K562 (cell line): Measurements from ENCODE around the gene PCDHGB7. TPM values are rescaled to one million over a fixed set of nuclear protein-coding genes. Genes with fewer than 3 reads are reported as not detected.

Experiments used
- HIVEP1 ChIP-seq: fragments of 250-450 bp; sonication (Bioruptor Pico); IDR thresholded peaks from 2 replicates; pipeline ENCODE4 v1.4.0; 2020; ENCODE audit warnings: mild to moderate bottlenecking
- HNRNPL ChIP-seq: fragments of 200-400 bp; formaldehyde crosslinking; IDR thresholded peaks from 2 replicates; pipeline ENCODE4 v1.6.1; 2017; ENCODE audit warnings: low read depth, mild to moderate bottlenecking, low read length
- KAT2B ChIP-seq: IDR thresholded peaks from one replicate; pipeline ENCODE4 v1.6.1; 2012; ENCODE audit warnings: low read depth, mild to moderate bottlenecking, control low read depth, inconsistent platforms, low read length, moderate library complexity
- MED1 ChIP-seq: sonication (generic); formaldehyde crosslinking; IDR thresholded peaks from 2 replicates; pipeline ENCODE4 v1.8.1; 2023; ENCODE audit warnings: missing genetic modification reagents, borderline replicate concordance
- NFXL1 ChIP-seq: fragments of 450-650 bp; formaldehyde crosslinking; IDR thresholded peaks from 2 replicates; pipeline ENCODE4 v1.4.0; 2021; ENCODE audit warnings: mild to moderate bottlenecking
- PHF20 ChIP-seq: fragments of 450-650 bp; IDR thresholded peaks from 2 replicates; pipeline ENCODE4 v1.6.1; 2018; ENCODE audit not compliant: partially characterized antibody
- polyA plus RNA-seq, 8 experiments: library from polyadenylated mRNA; depleted of rRNA in 4 of 8; stranded (reverse) in 5 of 8; unstranded in 3 of 8; fragments of >200 nt; fragmentation: Nextera tagmentation in 2 of 8; fragmentation: Illumina TruSeq in 1 of 8; extraction: Ambion mirVana in 2 of 8; extraction: Trizol in 1 of 8; gene quantifications; 2 replicates each; pipeline versions ENCODE4 v1.2.1 to v1.2.3, GENCODE V29; 2011 to 2014; ENCODE audit warnings: inconsistent platforms in 1 of 8, missing spikeins in 1 of 8
- total RNA-seq, 7 experiments: library from RNA; depleted of rRNA in 6 of 7; stranded (reverse); fragments of >200 nt in 6 of 7; fragmentation: Illumina TruSeq in 2 of 7; extraction: Trizol in 2 of 7; gene quantifications; 2 replicates each; pipeline versions ENCODE4 v1.2.1 to v1.2.3, GENCODE V29; 2011 to 2021; ENCODE audit warnings: low replicate concordance in 1 of 7
- TF ChIP-seq, protein P1 (sequence below): fragments of 250-450 bp; sonication (Bioruptor Pico); IDR thresholded peaks from 2 replicates; pipeline ENCODE4 v1.4.0; 2020
- TF ChIP-seq, protein P2 (sequence below), 3 experiments: IDR thresholded peaks in 2 of 3; conservative IDR thresholded peaks in 1 of 3; 2 replicates each; pipeline ENCODE4 v1.5.1; 2011 to 2012; ENCODE audit warnings: low read length in 3 of 3, mild to moderate bottlenecking in 3 of 3, control low read depth in 2 of 3, improper control_type of control experiment in 1 of 3, inconsistent platforms in 1 of 3, low read depth in 1 of 3, mixed read lengths in 1 of 3, moderate library complexity in 1 of 3; ENCODE audit not compliant: insufficient read depth in 2 of 3

The PCDHGB7 gene
- total and polyA plus RNA-seq, 9 of the 15 experiments (the other 6 are each of a cell fraction or from before 2014, with no cell fraction given): 0.09 TPM; not detected in 8

DNA sequence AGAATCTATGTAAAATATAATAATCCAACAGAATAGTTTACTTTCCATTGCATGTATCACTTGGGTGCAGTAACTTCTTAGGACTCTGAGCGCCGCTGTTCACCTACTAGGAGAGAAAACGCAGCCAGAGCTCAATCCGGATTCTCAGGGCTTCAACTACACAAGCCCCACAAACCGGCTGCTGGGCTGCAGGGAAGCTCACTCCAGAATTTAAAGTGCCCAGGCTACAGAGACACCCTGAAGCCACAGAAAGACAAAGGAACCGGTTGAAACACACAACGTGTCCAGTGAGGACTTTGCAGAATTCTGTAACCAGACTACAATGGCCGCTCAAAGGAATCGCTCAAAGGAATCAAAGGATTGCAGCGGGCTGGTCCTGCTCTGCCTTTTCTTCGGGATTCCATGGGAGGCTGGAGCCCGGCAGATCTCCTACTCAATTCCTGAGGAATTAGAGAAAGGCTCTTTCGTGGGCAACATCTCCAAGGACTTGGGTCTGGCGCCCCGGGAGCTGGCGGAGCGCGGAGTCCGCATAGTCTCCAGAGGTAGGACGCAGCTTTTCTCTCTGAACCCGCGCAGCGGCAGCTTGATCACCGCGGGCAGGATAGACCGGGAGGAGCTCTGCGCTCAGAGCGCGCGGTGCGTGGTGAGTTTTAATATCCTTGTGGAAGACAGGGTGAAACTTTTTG lies 4.5 kb upstream of the PCDHGB7 start, which contains the start of gene PCDHGA10 (continued):
- TF ChIP-seq, protein P1, sequence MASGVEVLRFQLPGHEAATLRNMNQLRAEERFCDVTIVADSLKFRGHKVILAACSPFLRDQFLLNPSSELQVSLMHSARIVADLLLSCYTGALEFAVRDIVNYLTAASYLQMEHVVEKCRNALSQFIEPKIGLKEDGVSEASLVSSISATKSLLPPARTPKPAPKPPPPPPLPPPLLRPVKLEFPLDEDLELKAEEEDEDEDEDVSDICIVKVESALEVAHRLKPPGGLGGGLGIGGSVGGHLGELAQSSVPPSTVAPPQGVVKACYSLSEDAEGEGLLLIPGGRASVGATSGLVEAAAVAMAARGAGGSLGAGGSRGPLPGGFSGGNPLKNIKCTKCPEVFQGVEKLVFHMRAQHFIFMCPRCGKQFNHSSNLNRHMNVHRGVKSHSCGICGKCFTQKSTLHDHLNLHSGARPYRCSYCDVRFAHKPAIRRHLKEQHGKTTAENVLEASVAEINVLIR: no peak
- TF ChIP-seq KAT2B: no peak
- no peak for TF ChIP-seq NFXL1
- TF ChIP-seq MED1 (CRISPR knock-in tag): no peak
- TF ChIP-seq HNRNPL: no peak
- TF ChIP-seq HIVEP1 (CRISPR knock-in tag): no peak
- TF ChIP-seq, protein P2, sequence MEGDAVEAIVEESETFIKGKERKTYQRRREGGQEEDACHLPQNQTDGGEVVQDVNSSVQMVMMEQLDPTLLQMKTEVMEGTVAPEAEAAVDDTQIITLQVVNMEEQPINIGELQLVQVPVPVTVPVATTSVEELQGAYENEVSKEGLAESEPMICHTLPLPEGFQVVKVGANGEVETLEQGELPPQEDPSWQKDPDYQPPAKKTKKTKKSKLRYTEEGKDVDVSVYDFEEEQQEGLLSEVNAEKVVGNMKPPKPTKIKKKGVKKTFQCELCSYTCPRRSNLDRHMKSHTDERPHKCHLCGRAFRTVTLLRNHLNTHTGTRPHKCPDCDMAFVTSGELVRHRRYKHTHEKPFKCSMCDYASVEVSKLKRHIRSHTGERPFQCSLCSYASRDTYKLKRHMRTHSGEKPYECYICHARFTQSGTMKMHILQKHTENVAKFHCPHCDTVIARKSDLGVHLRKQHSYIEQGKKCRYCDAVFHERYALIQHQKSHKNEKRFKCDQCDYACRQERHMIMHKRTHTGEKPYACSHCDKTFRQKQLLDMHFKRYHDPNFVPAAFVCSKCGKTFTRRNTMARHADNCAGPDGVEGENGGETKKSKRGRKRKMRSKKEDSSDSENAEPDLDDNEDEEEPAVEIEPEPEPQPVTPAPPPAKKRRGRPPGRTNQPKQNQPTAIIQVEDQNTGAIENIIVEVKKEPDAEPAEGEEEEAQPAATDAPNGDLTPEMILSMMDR (IDR thresholded peaks at IDR 0.05 in 2 of 3, conservative IDR thresholded peaks at IDR 0.05 in 1 of 3; ENCODE audit: insufficient read depth in 2 of 3, low read depth in 1 of 3, low read length in 3 of 3): peak; percentile 66 to 78 (median 72)
- TF ChIP-seq PHF20: no peak
